Measurements from ENCODE around the gene CAMK1D. TPM values are rescaled to one million over a fixed set of nuclear protein-coding genes. Genes with fewer than 3 reads are reported as not detected.
A peak's percentile ranks its signal among the peaks of the same experiment; 100 is the strongest.

The CAMK1D gene
- polyA plus RNA-seq, 1 experiment = 1.1 TPM

DNA sequence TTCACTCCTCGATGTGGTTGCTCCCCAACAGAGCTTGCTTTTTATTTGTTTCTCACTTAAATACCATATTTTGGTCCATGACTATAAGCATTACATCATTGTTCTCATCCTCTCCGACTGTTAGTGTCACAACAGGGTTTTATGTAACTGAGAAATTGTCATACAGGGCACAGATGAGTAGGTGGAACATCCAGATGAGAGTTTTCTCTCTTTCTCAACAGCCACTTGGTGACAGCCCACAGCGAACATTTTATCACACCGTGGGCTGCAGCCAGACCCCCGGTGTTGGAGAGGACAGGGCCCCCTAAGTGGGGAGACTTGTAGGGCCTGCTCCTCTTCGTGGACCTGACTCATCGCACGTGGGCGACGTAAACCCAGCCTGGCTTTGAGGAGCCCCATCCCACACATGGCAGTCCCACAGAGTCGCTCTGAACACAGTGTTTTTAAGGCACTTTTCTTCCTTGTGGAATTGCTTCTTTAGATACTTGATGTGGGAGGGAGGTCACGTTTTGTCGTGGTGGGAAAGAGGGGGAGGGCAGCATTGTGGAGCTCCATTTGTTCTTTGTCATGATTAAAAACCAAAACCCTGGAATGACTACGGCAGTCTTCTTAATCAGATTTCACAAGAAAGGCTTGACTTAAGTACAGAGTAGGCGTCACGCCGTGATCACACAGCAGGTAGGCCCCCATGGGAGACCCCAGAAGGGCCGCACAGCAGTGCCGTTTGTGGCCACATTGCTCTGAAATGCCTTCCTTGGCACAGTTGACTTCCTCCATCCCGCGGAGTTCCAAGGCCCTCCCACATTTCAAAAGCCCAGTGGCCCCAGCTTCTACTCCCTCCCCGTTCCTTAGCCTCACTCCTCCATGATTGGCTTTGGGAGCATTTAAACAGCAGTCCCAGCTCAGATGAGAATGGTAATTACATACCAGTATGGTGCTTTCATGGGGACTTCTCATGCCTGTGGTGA, 431.6 kb downstream of the CAMK1D start:
- no peaks in the 10 kb centered on the region for H3K27me3 ChIP-seq (ENCODE audit: control insufficient read depth, insufficient read depth, low read length)
- no peaks in the 10 kb centered on the region for H3K36me3 ChIP-seq (ENCODE audit: control insufficient read depth, insufficient read depth, low read length)
- CTCF ChIA-PET = no interaction called here
- TF ChIP-seq, protein P1, sequence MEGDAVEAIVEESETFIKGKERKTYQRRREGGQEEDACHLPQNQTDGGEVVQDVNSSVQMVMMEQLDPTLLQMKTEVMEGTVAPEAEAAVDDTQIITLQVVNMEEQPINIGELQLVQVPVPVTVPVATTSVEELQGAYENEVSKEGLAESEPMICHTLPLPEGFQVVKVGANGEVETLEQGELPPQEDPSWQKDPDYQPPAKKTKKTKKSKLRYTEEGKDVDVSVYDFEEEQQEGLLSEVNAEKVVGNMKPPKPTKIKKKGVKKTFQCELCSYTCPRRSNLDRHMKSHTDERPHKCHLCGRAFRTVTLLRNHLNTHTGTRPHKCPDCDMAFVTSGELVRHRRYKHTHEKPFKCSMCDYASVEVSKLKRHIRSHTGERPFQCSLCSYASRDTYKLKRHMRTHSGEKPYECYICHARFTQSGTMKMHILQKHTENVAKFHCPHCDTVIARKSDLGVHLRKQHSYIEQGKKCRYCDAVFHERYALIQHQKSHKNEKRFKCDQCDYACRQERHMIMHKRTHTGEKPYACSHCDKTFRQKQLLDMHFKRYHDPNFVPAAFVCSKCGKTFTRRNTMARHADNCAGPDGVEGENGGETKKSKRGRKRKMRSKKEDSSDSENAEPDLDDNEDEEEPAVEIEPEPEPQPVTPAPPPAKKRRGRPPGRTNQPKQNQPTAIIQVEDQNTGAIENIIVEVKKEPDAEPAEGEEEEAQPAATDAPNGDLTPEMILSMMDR (IDR thresholded peaks at IDR 0.05; ENCODE audit: insufficient read depth, low read depth, low read length) = no peak
- no peak for DNase-seq (ENCODE audit: low read depth)
- no peak overlapping the region for H3K4me3 ChIP-seq (ENCODE audit: low read depth, low read length)
- POLR2A ChIA-PET = no interaction called here

DNA sequence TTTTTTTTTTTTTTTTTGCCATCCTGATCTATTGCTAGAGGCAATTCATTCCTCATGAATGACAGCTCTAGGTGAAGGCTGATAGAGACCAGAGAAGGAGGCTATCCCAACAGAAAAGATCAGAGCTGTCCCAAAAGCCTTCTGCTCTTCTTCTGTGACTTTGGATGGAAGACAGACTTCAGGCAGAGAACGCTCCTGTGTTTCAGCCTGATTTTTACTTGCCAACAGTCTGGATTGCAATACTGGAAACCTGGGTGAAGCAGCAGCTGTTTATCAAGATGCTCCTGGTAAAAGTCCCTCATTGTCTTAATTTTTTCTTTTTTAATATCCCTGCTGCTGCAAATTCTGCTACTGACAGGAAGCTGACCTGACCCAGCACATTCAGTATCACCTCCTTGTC, 432.6 kb downstream of the CAMK1D start:
- H3K36me3 ChIP-seq (ENCODE audit: control insufficient read depth, insufficient read depth, low read length) = no peaks in the 10 kb centered on the region
- ChIA-PET CTCF (interaction anchor here (0.9 to 1.2 kb wide), 3 partner anchors 18 to 120 kb away, joined by 3 to 6 read pairs (median 3); no protein-coding TSS in a partner anchor), POLR2A (no interaction called here)
- TF ChIP-seq, protein P1 (IDR thresholded peaks at IDR 0.05; ENCODE audit: insufficient read depth, low read depth, low read length) = no peak
- no peak for DNase-seq (ENCODE audit: low read depth)
- no peaks in the 10 kb centered on the region for H3K27me3 ChIP-seq (ENCODE audit: control insufficient read depth, insufficient read depth, low read length)
- H3K4me3 ChIP-seq (ENCODE audit: low read depth, low read length) = no peak overlapping the region

DNA sequence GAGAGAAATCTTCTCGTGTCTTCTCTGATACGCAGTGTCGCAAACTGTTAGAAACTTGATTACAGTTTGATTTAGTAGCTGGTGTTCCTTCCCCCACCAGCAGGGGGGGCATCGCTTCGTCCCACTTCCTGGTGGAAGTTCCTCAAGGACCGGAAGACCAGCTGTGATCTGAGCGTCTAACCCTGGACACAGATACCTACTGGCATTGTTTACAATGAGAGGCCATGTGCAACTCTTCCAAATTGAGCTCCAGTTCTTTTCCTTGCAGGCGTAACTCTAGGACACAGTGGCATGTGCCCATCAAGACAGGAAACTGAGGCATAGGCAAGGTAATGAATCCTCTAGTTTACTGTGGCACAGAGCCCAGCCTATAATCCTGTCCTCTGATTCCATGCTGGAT, 433.2 kb downstream of the CAMK1D start:
- H3K36me3 ChIP-seq (ENCODE audit: control insufficient read depth, insufficient read depth, low read length) = no peaks in the 10 kb centered on the region
- CTCF ChIA-PET = interaction anchor here (0.9 to 1.2 kb wide), 3 partner anchors 17 to 120 kb away, joined by 3 to 6 read pairs (median 3); no protein-coding TSS in a partner anchor
- POLR2A ChIA-PET = no interaction called here
- TF ChIP-seq, protein P1 (IDR thresholded peaks at IDR 0.05; ENCODE audit: insufficient read depth, low read depth, low read length) = peak; percentile 43; the same call in 1 of the 2 replicates
- H3K4me3 ChIP-seq (ENCODE audit: low read depth, low read length) = no peak overlapping the region
- H3K27me3 ChIP-seq (ENCODE audit: control insufficient read depth, insufficient read depth, low read length) = no peaks in the 10 kb centered on the region
- DNase-seq (ENCODE audit: low read depth) = no peak

GRCh38 chr10:12783293-12783692, 433.9 kb downstream of the CAMK1D start:
- ChIA-PET CTCF (interaction anchor here (0.6 kb wide), 1 partner anchor 9 kb away, joined by 3 read pairs; no protein-coding TSS in a partner anchor), POLR2A (no interaction called here)
- TF ChIP-seq, protein P1 (IDR thresholded peaks at IDR 0.05; ENCODE audit: insufficient read depth, low read depth, low read length) = no peak
- Histone ChIP-seq H3K4me3 (ENCODE audit: low read depth, low read length) (no peak overlapping the region), H3K36me3 (ENCODE audit: control insufficient read depth, insufficient read depth, low read length) (no peaks in the 10 kb centered on the region), H3K27me3 (ENCODE audit: control insufficient read depth, insufficient read depth, low read length) (no peaks in the 10 kb centered on the region)
- no peak for DNase-seq (ENCODE audit: low read depth)

DNA sequence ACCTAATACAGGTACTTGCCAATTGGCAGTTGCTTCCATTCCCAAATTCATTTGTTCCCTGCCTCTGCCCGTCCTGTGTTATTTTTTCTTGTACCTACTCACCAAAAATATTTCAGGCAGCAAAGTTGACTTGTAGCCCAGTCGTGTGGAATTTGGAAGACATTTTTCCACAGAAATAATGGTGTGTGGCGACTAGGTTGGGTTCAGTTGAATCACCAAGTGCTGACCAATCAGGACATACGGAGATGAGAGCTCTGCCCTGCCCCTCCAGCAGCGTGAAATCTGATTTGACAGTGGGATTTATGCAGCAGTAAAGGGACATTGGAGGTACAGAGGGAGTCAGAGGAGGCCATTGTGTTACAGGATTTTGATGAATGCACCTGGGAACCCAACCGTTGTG, 435.3 kb downstream of the CAMK1D start:
- Histone ChIP-seq H3K27me3 (ENCODE audit: control insufficient read depth, insufficient read depth, low read length) (no peaks in the 10 kb centered on the region), H3K36me3 (ENCODE audit: control insufficient read depth, insufficient read depth, low read length) (no peaks in the 10 kb centered on the region), H3K4me3 (ENCODE audit: low read depth, low read length) (no peak overlapping the region)
- POLR2A ChIA-PET = no interaction called here
- DNase-seq (ENCODE audit: low read depth) = no peak
- CTCF ChIA-PET = no interaction called here
- TF ChIP-seq, protein P1 (IDR thresholded peaks at IDR 0.05; ENCODE audit: insufficient read depth, low read depth, low read length) = no peak
